CD14-positive monocyte (primary cell): ENCODE results near the gene SLC4A7. TPM values are rescaled to one million over a fixed set of nuclear protein-coding genes. Genes with fewer than 3 reads are reported as not detected.
A peak's percentile ranks its signal among the peaks of the same experiment; 100 is the strongest.

Source experiments
- DNase-seq, 3 donors: peaks; one replicate each; pipeline ENCODE4 v3.0.0-alpha.2; 2011 to 2022
- H2AFZ ChIP-seq: 2 replicates; pipeline ENCODE4 v1.6.0; 2012; ENCODE audit warnings: mild to moderate bottlenecking, low read depth, low read length, inconsistent platforms; ENCODE audit not compliant: insufficient read depth, poor library complexity, severe bottlenecking
- H3K27ac ChIP-seq, 2 donors: 1 replicate in 1 of 2; 2 replicates in 1 of 2; pipeline ENCODE4 v1.5.1; 2012 to 2013; ENCODE audit warnings: low read length in 2 of 2, control low read depth in 1 of 2, inconsistent platforms in 1 of 2, low read depth in 1 of 2, mild to moderate bottlenecking in 1 of 2
- H3K27me3 ChIP-seq, 2 donors: one replicate each; pipeline versions ENCODE4 v1.6.0 to v1.6.1; 2011 to 2013; ENCODE audit warnings: low read length in 2 of 2; ENCODE audit not compliant: control insufficient read depth in 2 of 2, insufficient read depth in 2 of 2
- H3K36me3 ChIP-seq, 2 donors: replicated peaks in 1 of 2; 1 replicate in 1 of 2; 2 replicates in 1 of 2; pipeline versions ENCODE4 v1.5.1 to v1.6.1; 2012 to 2013; ENCODE audit warnings: low read length in 2 of 2, control low read depth in 1 of 2, inconsistent platforms in 1 of 2, mild to moderate bottlenecking in 1 of 2; ENCODE audit not compliant: insufficient read depth in 2 of 2, control insufficient read depth in 1 of 2
- H3K4me1 ChIP-seq, 2 donors: 1 replicate in 1 of 2; 2 replicates in 1 of 2; pipeline versions ENCODE4 v1.5.1 to v1.6.1; 2012 to 2013; ENCODE audit warnings: low read length in 2 of 2, control low read depth in 1 of 2, inconsistent platforms in 1 of 2, mild to moderate bottlenecking in 1 of 2, moderate library complexity in 1 of 2; ENCODE audit not compliant: insufficient read depth in 2 of 2, control insufficient read depth in 1 of 2
- H3K4me2 ChIP-seq: replicated peaks from 2 replicates; pipeline ENCODE3; 2012; ENCODE audit warnings: low read length, moderate library complexity, mild to moderate bottlenecking; ENCODE audit not compliant: poor library complexity, severe bottlenecking; ENCODE audit errors: extremely low read depth
- H3K4me3 ChIP-seq, 3 experiments: fragments of 200-600 bp in 1 of 3; sonication (generic) in 1 of 3; replicated peaks in 1 of 3; 1 replicate in 2 of 3; 2 replicates in 1 of 3; pipeline ENCODE4 v1.5.1; 2011 to 2013; ENCODE audit warnings: low read length in 3 of 3, mild to moderate bottlenecking in 3 of 3, control low read depth in 2 of 3, low read depth in 2 of 3, inconsistent platforms in 1 of 3, moderate library complexity in 1 of 3
- H3K79me2 ChIP-seq: 2 replicates; pipeline ENCODE4 v1.6.0; 2012; ENCODE audit warnings: mild to moderate bottlenecking, control low read depth, inconsistent platforms, low read length, moderate library complexity; ENCODE audit not compliant: insufficient read depth
- H3K9ac ChIP-seq: 2 replicates; pipeline ENCODE4 v1.6.0; 2017; ENCODE audit warnings: low read length, mild to moderate bottlenecking; ENCODE audit not compliant: insufficient read depth, poor library complexity, severe bottlenecking
- H3K9me3 ChIP-seq, 2 donors: replicated peaks in 1 of 2; 1 replicate in 1 of 2; 2 replicates in 1 of 2; pipeline versions ENCODE4 v1.5.1 to v1.6.1; 2012 to 2013; ENCODE audit warnings: low read length in 2 of 2, control low read depth in 1 of 2; ENCODE audit not compliant: control insufficient read depth in 1 of 2, insufficient read depth in 1 of 2
- H4K20me1 ChIP-seq: 2 replicates; pipeline ENCODE4 v1.6.0; 2012; ENCODE audit warnings: mild to moderate bottlenecking, low read length, control low read depth, moderate library complexity; ENCODE audit not compliant: insufficient read depth
- H3K27ac Mint-ChIP-seq, 7 donors: one replicate each; pipeline ENCODE4 v1.8.0; 2020; ENCODE audit warnings: mild to moderate bottlenecking in 7 of 7, mixed read lengths in 7 of 7, moderate library complexity in 6 of 7, inconsistent platforms in 2 of 7
- H3K27me3 Mint-ChIP-seq, 3 donors: one replicate each; pipeline ENCODE4 v1.8.0; 2021 to 2022; ENCODE audit warnings: low read depth in 3 of 3, mild to moderate bottlenecking in 3 of 3, mixed read lengths in 3 of 3, moderate library complexity in 3 of 3, inconsistent platforms in 1 of 3
- H3K36me3 Mint-ChIP-seq, 2 donors: one replicate each; pipeline ENCODE4 v1.8.0; 2020; ENCODE audit warnings: mixed read lengths in 2 of 2, inconsistent platforms in 1 of 2, mild to moderate bottlenecking in 1 of 2
- H3K4me1 Mint-ChIP-seq: one replicate; pipeline ENCODE4 v1.8.0; 2020; ENCODE audit warnings: mild to moderate bottlenecking, mixed read lengths
- H3K4me3 Mint-ChIP-seq, 2 donors: one replicate each; pipeline ENCODE4 v1.8.0; 2020; ENCODE audit warnings: mild to moderate bottlenecking in 2 of 2, mixed read lengths in 2 of 2, moderate library complexity in 1 of 2
- H3K9me3 Mint-ChIP-seq, 7 donors: one replicate each; pipeline ENCODE4 v1.8.0; 2020 to 2022; ENCODE audit warnings: mixed read lengths in 7 of 7, mild to moderate bottlenecking in 6 of 7, moderate library complexity in 6 of 7, inconsistent platforms in 2 of 7
- CTCF ChIP-seq: fragments of 200-600 bp; IDR thresholded peaks from one replicate; pipeline ENCODE4 v1.8.0; 2022; ENCODE audit warnings: antibody characterized with exemption, mild to moderate bottlenecking
- WGBS: methylation state at CpG from one replicate; pipeline ENCODE4 v1.1.5; 2013; ENCODE audit warnings: missing lambda C conversion rate; ENCODE audit not compliant: insufficient coverage; 5-methylcytosine and 5-hydroxymethylcytosine counted together
- intact Hi-C, 2 donors: fragments of 100-400 bp; cut with micrococcal nuclease; formaldehyde crosslinking; loops; one replicate each; pipeline versions ENCODE4 v1.15.0 to v1.15.1; 2023
- polyA plus RNA-seq, 3 donors: library from polyadenylated mRNA; depleted of rRNA in 1 of 3; unstranded in 2 of 3; stranded (reverse) in 1 of 3; fragments of 300-500 nt in 2 of 3; fragments of >200 nt in 1 of 3; fragmentation: Illumina TruSeq in 2 of 3; gene quantifications; 1 replicate in 2 of 3; 2 replicates in 1 of 3; pipeline ENCODE4 v1.2.3, GENCODE V29; 2012 to 2021

SLC4A7 gene
- polyA plus RNA-seq, 3 donors: 5.4 to 7.6 (median 5.5) TPM

GRCh38 chr3:27391796-27392195 is 92.4 kb downstream of the SLC4A7 start:
- peaks cover 34 to 45% of the 10 kb centered on the region in 2 donors for H3K36me3 Mint-ChIP-seq
- Histone ChIP-seq H3K4me1 (no peaks in the 10 kb centered on the region), H3K79me2 (no peaks in the 10 kb centered on the region), H2AFZ (no peak overlapping the region), H3K4me3 (no peak overlapping the region), H3K27me3 (no peaks in the 10 kb centered on the region), H3K9me3 (no peaks in the 10 kb centered on the region), H3K4me2 (no peak overlapping the region), H3K27ac (peak overlapping the region in 1 of 2 donors; percentile 1), H3K9ac (no peak overlapping the region), H4K20me1 (no peaks in the 10 kb centered on the region), H3K36me3 (peaks cover 35 to 67% of the 10 kb centered on the region in 2 donors)
- no peak for DNase-seq
- peaks cover 3% of the 10 kb centered on the region for H3K4me1 Mint-ChIP-seq
- no peak for TF ChIP-seq CTCF
- intact Hi-C loops: no loop called here
- no peaks in the 10 kb centered on the region for H3K27me3 Mint-ChIP-seq
- H3K4me3 Mint-ChIP-seq: no peak overlapping the region
- no peak overlapping the region for H3K27ac Mint-ChIP-seq
- no CpG with 5 or more reads among the region's 1 CpG for WGBS
- H3K9me3 Mint-ChIP-seq: no peaks in the 10 kb centered on the region

- peaks cover 0 to 2% of the 10 kb centered on the region in 2 donors for H3K4me1 ChIP-seq
- Mint-ChIP-seq H3K27ac (no peak overlapping the region), H3K4me1 (peaks cover 7% of the 10 kb centered on the region), H3K27me3 (no peaks in the 10 kb centered on the region), H3K4me3 (no peak overlapping the region), H3K36me3 (peaks cover 35 to 37% of the 10 kb centered on the region in 2 donors), H3K9me3 (no peaks in the 10 kb centered on the region)
- no peaks in the 10 kb centered on the region for H3K9me3 ChIP-seq
- intact Hi-C loops: no loop called here
- H3K79me2 ChIP-seq: no peaks in the 10 kb centered on the region
- WGBS: no CpG with 5 or more reads among the region's 1 CpG
- no peak for TF ChIP-seq CTCF
- H3K27ac ChIP-seq: no peak overlapping the region
- H3K4me3 ChIP-seq: no peak overlapping the region
- H2AFZ ChIP-seq: no peak overlapping the region
- no peaks in the 10 kb centered on the region for H3K27me3 ChIP-seq
- no peak overlapping the region for H3K9ac ChIP-seq
- H3K36me3 ChIP-seq: peaks cover 37 to 72% of the 10 kb centered on the region in 2 donors
- no peak for DNase-seq
- no peaks in the 10 kb centered on the region for H4K20me1 ChIP-seq
- no peak overlapping the region for H3K4me2 ChIP-seq
Measured at GRCh38 chr3:27387625-27388024, 96.6 kb downstream of the SLC4A7 start.
